Effector CD8-positive, alpha-beta T cell (primary cell): Measurements from ENCODE around the gene PAM16.

Experiments used
- DNase-seq: peaks from one replicate; lab custom pipeline; 2025; lab: John Stamatoyannopoulos, UW

PAM16 gene

GRCh38 chr16:4383591-4384444, 32.7 kb upstream of the PAM16 start:
- no peak for DNase-seq

GRCh38 chr16:4382795-4383357, 31.8 kb upstream of the PAM16 start:
- DNase-seq: no peak

- DNase-seq: no peak
These were observed 31.0 kb upstream of the PAM16 start for GRCh38 chr16:4381935-4382794.

GRCh38 chr16:4381072-4381934, 30.2 kb upstream of the PAM16 start:
- no peak for DNase-seq

- no peak for DNase-seq
These were observed 29.3 kb upstream of the PAM16 start for GRCh38 chr16:4380119-4381063.

- DNase-seq: no peak
These were observed 28.0 kb upstream of the PAM16 start for GRCh38 chr16:4378999-4379690.

GRCh38 chr16:4378161-4378666, 27.1 kb upstream of the PAM16 start:
- DNase-seq: no peak

- DNase-seq: no peak
These were observed 26.5 kb upstream of the PAM16 start for GRCh38 chr16:4377573-4378154.

GRCh38 chr16:4376893-4377572, 25.9 kb upstream of the PAM16 start:
- DNase-seq: no peak

GRCh38 chr16:4376126-4376892, 25.2 kb upstream of the PAM16 start:
- no peak for DNase-seq

- no peak for DNase-seq
These were observed 24.6 kb upstream of the PAM16 start for GRCh38 chr16:4375717-4376116.

GRCh38 chr16:4373909-4374742, 23.0 kb upstream of the PAM16 start:
- no peak for DNase-seq

- DNase-seq: no peak
These were observed 22.3 kb upstream of the PAM16 start for GRCh38 chr16:4373356-4373908.

- no peak for DNase-seq
These were observed 21.6 kb upstream of the PAM16 start for GRCh38 chr16:4372578-4373355.

- DNase-seq: no peak
These were observed 21.0 kb upstream of the PAM16 start for GRCh38 chr16:4372001-4372577.
